Measurements from ENCODE around the gene SBF2. TPM values are rescaled to one million over a fixed set of nuclear protein-coding genes. Genes with fewer than 3 reads are reported as not detected.

Gene SBF2
- total RNA-seq, 3 donors from 2014 or later (not counting 1 experiment from before 2014, with no cell fraction given) = 25.2 to 26.9 (median 26.3) TPM

DNA sequence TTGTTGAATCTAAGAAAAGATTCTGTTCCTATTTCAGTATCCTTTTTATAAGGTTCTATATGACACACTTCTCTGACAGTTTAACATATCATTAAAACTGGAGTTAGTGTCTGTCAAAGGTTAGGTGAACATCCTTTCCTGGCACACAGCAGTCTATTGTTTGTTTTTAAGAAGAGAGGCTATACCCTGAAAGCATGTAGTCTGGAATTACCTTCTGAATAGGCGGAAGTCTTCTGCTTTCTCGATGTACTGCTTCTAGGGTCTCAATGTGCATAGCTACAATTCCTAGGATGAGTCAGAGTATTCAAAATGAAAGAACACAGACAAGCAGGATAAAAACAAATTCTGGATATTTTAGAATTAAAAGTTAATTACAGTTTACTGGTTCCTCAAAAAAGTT is 441.6 kb downstream of the SBF2 start:
- Histone ChIP-seq H3K27me3 (ENCODE audit: control insufficient read depth, insufficient read depth, low read length) (no peaks in the 10 kb centered on the region), H3K4me1 (ENCODE audit: control insufficient read depth, insufficient read depth, low read length) (no peaks in the 10 kb centered on the region), H3K9me3 (ENCODE audit: control insufficient read depth, insufficient read depth, low read length) (no peaks in the 10 kb centered on the region), H3K27ac (ENCODE audit: low read length) (no peak overlapping the region), H3K4me3 (ENCODE audit: low read length) (no peak overlapping the region), H3K36me3 (ENCODE audit: control insufficient read depth, insufficient read depth, low read length) (peaks cover 9% of the 10 kb centered on the region)
- no peak for DNase-seq
- 98% methylated on average over 2 of the region's 2 CpGs for WGBS (ENCODE audit: insufficient coverage)
- intact Hi-C loops (cut with micrococcal nuclease) = no loop called here
- TF ChIP-seq, protein P1, sequence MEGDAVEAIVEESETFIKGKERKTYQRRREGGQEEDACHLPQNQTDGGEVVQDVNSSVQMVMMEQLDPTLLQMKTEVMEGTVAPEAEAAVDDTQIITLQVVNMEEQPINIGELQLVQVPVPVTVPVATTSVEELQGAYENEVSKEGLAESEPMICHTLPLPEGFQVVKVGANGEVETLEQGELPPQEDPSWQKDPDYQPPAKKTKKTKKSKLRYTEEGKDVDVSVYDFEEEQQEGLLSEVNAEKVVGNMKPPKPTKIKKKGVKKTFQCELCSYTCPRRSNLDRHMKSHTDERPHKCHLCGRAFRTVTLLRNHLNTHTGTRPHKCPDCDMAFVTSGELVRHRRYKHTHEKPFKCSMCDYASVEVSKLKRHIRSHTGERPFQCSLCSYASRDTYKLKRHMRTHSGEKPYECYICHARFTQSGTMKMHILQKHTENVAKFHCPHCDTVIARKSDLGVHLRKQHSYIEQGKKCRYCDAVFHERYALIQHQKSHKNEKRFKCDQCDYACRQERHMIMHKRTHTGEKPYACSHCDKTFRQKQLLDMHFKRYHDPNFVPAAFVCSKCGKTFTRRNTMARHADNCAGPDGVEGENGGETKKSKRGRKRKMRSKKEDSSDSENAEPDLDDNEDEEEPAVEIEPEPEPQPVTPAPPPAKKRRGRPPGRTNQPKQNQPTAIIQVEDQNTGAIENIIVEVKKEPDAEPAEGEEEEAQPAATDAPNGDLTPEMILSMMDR (IDR thresholded peaks at IDR 0.05) = no peak
- Mint-ChIP-seq H3K4me1 (no peaks in the 10 kb centered on the region), H3K36me3 (peaks cover 8% of the 10 kb centered on the region), H3K4me3 (no peak overlapping the region), H3K27ac (no peak overlapping the region), H3K27me3 (ENCODE audit: low read depth in 2 of 2) (no peaks in the 10 kb centered on the region), H3K9me3 (no peaks in the 10 kb centered on the region)
- no peak for ATAC-seq

DNA sequence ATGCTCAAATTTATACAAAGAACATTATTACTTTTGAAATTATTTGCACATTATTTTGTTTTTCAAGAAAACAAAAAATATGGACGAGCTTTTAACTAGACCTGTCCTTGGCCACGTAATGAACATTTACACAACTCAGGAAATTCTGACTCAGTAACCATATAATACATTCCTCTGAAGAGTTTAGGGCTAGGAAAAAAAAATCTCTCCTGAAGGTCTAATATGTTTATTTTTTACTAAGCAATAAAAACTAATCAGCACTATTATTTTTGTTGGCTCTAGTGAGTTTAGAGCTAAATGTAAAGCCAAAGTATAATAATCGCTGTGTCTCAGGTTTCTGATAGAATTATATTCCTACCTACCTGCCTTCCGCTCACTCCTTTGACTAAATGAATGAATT is 442.7 kb downstream of the SBF2 start:
- ATAC-seq (no peak), DNase-seq (no peak)
- H3K27ac Mint-ChIP-seq = no peak overlapping the region
- H3K9me3 Mint-ChIP-seq = no peaks in the 10 kb centered on the region
- 100% methylated on average over 1 of the region's 4 CpGs for WGBS (ENCODE audit: insufficient coverage)
- H3K4me1 ChIP-seq (ENCODE audit: control insufficient read depth, insufficient read depth, low read length) = no peaks in the 10 kb centered on the region
- TF ChIP-seq, protein P1 (IDR thresholded peaks at IDR 0.05) = no peak
- H3K27me3 Mint-ChIP-seq (ENCODE audit: low read depth in 2 of 2) = no peaks in the 10 kb centered on the region
- peaks cover 8% of the 10 kb centered on the region for H3K36me3 Mint-ChIP-seq
- no peaks in the 10 kb centered on the region for H3K9me3 ChIP-seq (ENCODE audit: control insufficient read depth, insufficient read depth, low read length)
- no peak overlapping the region for H3K4me3 Mint-ChIP-seq
- no peaks in the 10 kb centered on the region for H3K4me1 Mint-ChIP-seq
- no peaks in the 10 kb centered on the region for H3K27me3 ChIP-seq (ENCODE audit: control insufficient read depth, insufficient read depth, low read length)
- H3K4me3 ChIP-seq (ENCODE audit: low read length) = no peak overlapping the region
- intact Hi-C loops (cut with micrococcal nuclease) = no loop called here
- H3K36me3 ChIP-seq (ENCODE audit: control insufficient read depth, insufficient read depth, low read length) = peaks cover 16% of the 10 kb centered on the region
- no peak overlapping the region for H3K27ac ChIP-seq (ENCODE audit: low read length)

DNA sequence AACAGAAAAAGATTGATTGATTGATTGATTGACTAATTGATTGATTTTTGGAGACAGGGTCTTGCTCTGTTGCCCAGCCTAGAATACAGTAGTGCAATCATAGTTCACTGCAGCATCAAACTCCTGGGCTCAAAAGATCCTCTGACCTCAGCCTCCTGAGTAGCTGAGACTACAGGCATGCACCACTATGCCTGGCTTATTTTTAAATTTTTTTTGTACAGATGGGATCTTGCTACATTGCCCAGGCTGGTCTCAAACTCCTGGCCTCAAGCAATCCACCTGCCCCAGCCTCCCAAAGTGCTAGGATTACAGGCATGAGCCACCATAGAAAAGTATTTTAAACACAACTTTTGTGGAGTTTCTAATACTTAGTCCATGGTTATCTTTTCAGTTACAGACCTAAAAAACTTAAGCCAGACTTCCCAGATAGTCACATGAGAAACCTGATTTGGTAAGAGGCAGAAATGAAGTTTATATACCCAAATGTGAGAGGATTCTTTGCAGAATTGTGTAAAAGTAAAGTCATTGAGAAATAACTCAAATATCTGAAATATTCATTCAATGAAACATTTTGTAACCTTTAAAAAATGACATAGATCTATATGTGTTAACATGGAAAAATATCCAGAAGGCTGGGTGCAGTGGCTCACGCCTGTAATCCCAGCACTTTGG is 443.7 kb downstream of the SBF2 start:
- no peaks in the 10 kb centered on the region for H3K27me3 Mint-ChIP-seq (ENCODE audit: low read depth in 2 of 2)
- TF ChIP-seq, protein P1 (IDR thresholded peaks at IDR 0.05) = no peak

DNA sequence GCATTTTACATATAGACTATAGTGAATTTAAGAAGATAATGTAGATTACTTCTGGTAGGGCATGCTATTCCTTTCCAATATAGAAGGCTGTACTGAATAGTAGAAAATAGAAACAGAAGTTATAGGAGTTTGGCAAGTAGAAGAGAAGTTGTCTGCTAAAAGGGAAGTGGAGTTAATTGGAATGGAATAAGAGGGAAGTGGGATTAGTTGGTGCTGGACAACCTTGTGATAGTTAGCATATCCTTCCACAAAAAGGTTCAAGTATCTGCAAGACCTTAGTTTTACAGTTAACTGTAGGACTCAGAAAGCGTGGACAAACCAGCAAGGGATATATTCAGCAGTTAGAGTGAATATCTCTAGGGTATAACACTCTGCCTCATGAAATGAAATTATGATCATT is 444.6 kb downstream of the SBF2 start:
- Histone ChIP-seq H3K4me1 (ENCODE audit: control insufficient read depth, insufficient read depth, low read length) (no peaks in the 10 kb centered on the region), H3K27ac (ENCODE audit: low read length) (no peak overlapping the region), H3K27me3 (ENCODE audit: control insufficient read depth, insufficient read depth, low read length) (no peaks in the 10 kb centered on the region), H3K36me3 (ENCODE audit: control insufficient read depth, insufficient read depth, low read length) (peaks cover 17% of the 10 kb centered on the region), H3K4me3 (ENCODE audit: low read length) (no peak overlapping the region), H3K9me3 (ENCODE audit: control insufficient read depth, insufficient read depth, low read length) (no peaks in the 10 kb centered on the region)
- TF ChIP-seq, protein P1 (IDR thresholded peaks at IDR 0.05) = no peak
- ATAC-seq (no peak), DNase-seq (no peak)
- no peaks in the 10 kb centered on the region for H3K27me3 Mint-ChIP-seq (ENCODE audit: low read depth in 2 of 2)
- 100% methylated on average over 1 of the region's 1 CpG for WGBS (ENCODE audit: insufficient coverage)
- H3K9me3 Mint-ChIP-seq = no peaks in the 10 kb centered on the region
- no peaks in the 10 kb centered on the region for H3K4me1 Mint-ChIP-seq
- intact Hi-C loops (cut with micrococcal nuclease) = no loop called here
- H3K27ac Mint-ChIP-seq = no peak overlapping the region
- H3K36me3 Mint-ChIP-seq = peaks cover 20% of the 10 kb centered on the region
- H3K4me3 Mint-ChIP-seq = no peak overlapping the region

More for the DNA sequence above, 443.7 kb downstream of the SBF2 start:
- intact Hi-C loops (cut with micrococcal nuclease) = no loop called here
- H3K27ac Mint-ChIP-seq = no peak overlapping the region
- DNase-seq (no peak), ATAC-seq (no peak)
- Histone ChIP-seq H3K36me3 (ENCODE audit: control insufficient read depth, insufficient read depth, low read length) (peaks cover 12% of the 10 kb centered on the region), H3K27ac (ENCODE audit: low read length) (no peak overlapping the region), H3K27me3 (ENCODE audit: control insufficient read depth, insufficient read depth, low read length) (no peaks in the 10 kb centered on the region), H3K4me3 (ENCODE audit: low read length) (no peak overlapping the region), H3K4me1 (ENCODE audit: control insufficient read depth, insufficient read depth, low read length) (no peaks in the 10 kb centered on the region), H3K9me3 (ENCODE audit: control insufficient read depth, insufficient read depth, low read length) (no peaks in the 10 kb centered on the region)
- H3K4me1 Mint-ChIP-seq = no peaks in the 10 kb centered on the region
- H3K36me3 Mint-ChIP-seq = peaks cover 14% of the 10 kb centered on the region
- 92% methylated on average over 1 of the region's 1 CpG for WGBS (ENCODE audit: insufficient coverage)
- no peaks in the 10 kb centered on the region for H3K9me3 Mint-ChIP-seq
- H3K4me3 Mint-ChIP-seq = no peak overlapping the region

All from natural killer cell (primary cell).